H1 (cell line): Measurements from ENCODE around the gene PTPN9. TPM values are rescaled to one million over a fixed set of nuclear protein-coding genes. Genes with fewer than 3 reads are reported as not detected.

Source experiments
- CTCF ChIA-PET: fragments of 300-600 bp; sonication (Branson Sonifier 250); formaldehyde crosslinking; loops from one replicate; lab custom pipeline; 2021; ENCODE audit not compliant: partially characterized antibody; lab: Charles Lee
- POLR2A ChIA-PET: fragments of 300-600 bp; sonication (Branson Sonifier 250); formaldehyde crosslinking; loops from one replicate; lab custom pipeline; 2021; ENCODE audit warnings: inconsistent platforms; ENCODE audit not compliant: partially characterized antibody; lab: Charles Lee
- DNase-seq, 2 experiments: peaks; one replicate each; pipeline versions ENCODE4 v3.0.0 to v3.0.0-alpha.2; 2010 to 2022; ENCODE audit warnings: low spot score in 2 of 2, low read depth in 1 of 2, mixed read lengths in 1 of 2
- FAIRE-seq: peaks from 2 replicates; lab custom pipeline; 2011; peaks lifted over from hg19 to GRCh38; lab: Jason Lieb, UNC
- H2AFZ ChIP-seq: 2 replicates; pipeline ENCODE4 v1.8.1; 2012; ENCODE audit warnings: low read length, inconsistent platforms
- H2AK5ac ChIP-seq: 2 replicates; pipeline ENCODE4 v1.6.1; 2013; ENCODE audit warnings: low read depth, low read length
- H2BK120ac ChIP-seq: replicated peaks from 2 replicates; pipeline ENCODE3; 2013; ENCODE audit warnings: low read depth, low read length, inconsistent platforms
- H2BK12ac ChIP-seq: 2 replicates; pipeline ENCODE4 v1.6.1; 2013; ENCODE audit warnings: low read depth, low read length
- H2BK15ac ChIP-seq: 2 replicates; pipeline ENCODE4 v1.6.1; 2013; ENCODE audit warnings: low read length
- H2BK20ac ChIP-seq: 2 replicates; pipeline ENCODE4 v1.6.1; 2013; ENCODE audit warnings: low read length
- H2BK5ac ChIP-seq: 2 replicates; pipeline ENCODE4 v1.6.1; 2013; ENCODE audit warnings: low read depth, low read length
- H3K14ac ChIP-seq: 2 replicates; pipeline ENCODE4 v1.6.1; 2013; ENCODE audit warnings: inconsistent platforms; ENCODE audit not compliant: insufficient read length
- H3K18ac ChIP-seq: 2 replicates; pipeline ENCODE4 v1.6.1; 2013; ENCODE audit warnings: low read length; ENCODE audit errors: extremely low read depth
- H3K23ac ChIP-seq: 2 replicates; pipeline ENCODE4 v1.6.1; 2013; ENCODE audit warnings: inconsistent platforms; ENCODE audit not compliant: insufficient read length
- H3K23me2 ChIP-seq: 2 replicates; pipeline ENCODE4 v1.6.1; 2013; ENCODE audit warnings: low read depth, low read length
- H3K27ac ChIP-seq: 2 replicates; pipeline ENCODE4 v1.6.1; 2011; ENCODE audit warnings: low read depth, low read length, inconsistent platforms
- H3K27me3 ChIP-seq, 4 experiments: replicated peaks in 1 of 4; 1 replicate in 1 of 4; 2 replicates in 3 of 4; pipeline versions ENCODE4 v1.6.1 to v1.8.1; 2011 to 2013; ENCODE audit warnings: low read length in 3 of 4, mild to moderate bottlenecking in 3 of 4, inconsistent platforms in 2 of 4, mixed read lengths in 2 of 4, moderate library complexity in 1 of 4; ENCODE audit not compliant: control insufficient read depth in 3 of 4, insufficient read depth in 3 of 4; ENCODE audit errors: extremely low read depth in 1 of 4
- H3K36me3 ChIP-seq, 4 experiments: 2 replicates each; pipeline versions ENCODE4 v1.6.1 to v1.8.1; 2011 to 2013; ENCODE audit warnings: mild to moderate bottlenecking in 4 of 4, low read length in 3 of 4, moderate library complexity in 2 of 4, control low read depth in 1 of 4, inconsistent platforms in 1 of 4; ENCODE audit not compliant: insufficient read depth in 4 of 4, control insufficient read depth in 2 of 4
- H3K4ac ChIP-seq: replicated peaks from 2 replicates; pipeline ENCODE3; 2013; ENCODE audit warnings: low read length, low read depth, mixed read lengths, inconsistent platforms; ENCODE audit not compliant: insufficient read length
- H3K4me1 ChIP-seq, 4 experiments: replicated peaks in 1 of 4; 1 replicate in 1 of 4; 2 replicates in 3 of 4; pipeline versions ENCODE4 v1.6.1 to v1.8.1; 2011 to 2013; ENCODE audit warnings: low read length in 3 of 4, inconsistent platforms in 2 of 4, mixed read lengths in 1 of 4; ENCODE audit not compliant: insufficient read depth in 4 of 4, control insufficient read depth in 3 of 4
- H3K4me2 ChIP-seq, 2 experiments: 2 replicates each; pipeline versions ENCODE4 v1.6.1 to v1.8.1; 2011 to 2013; ENCODE audit warnings: low read depth in 2 of 2, low read length in 2 of 2, control low read depth in 1 of 2, inconsistent platforms in 1 of 2, mild to moderate bottlenecking in 1 of 2; ENCODE audit not compliant: insufficient read depth in 1 of 2
- H3K4me3 ChIP-seq, 4 experiments: fragments of 200-600, 300-600 bp in 1 of 4; sonication (generic), shearing (Covaris generic), sonication (Bioruptor Twin) in 1 of 4; 2 replicates each; pipeline versions ENCODE4 v1.5.1 to v1.8.1; 2011 to 2016; ENCODE audit warnings: low read length in 4 of 4, low read depth in 3 of 4, control low read depth in 2 of 4, inconsistent platforms in 2 of 4, mild to moderate bottlenecking in 2 of 4, mixed read lengths in 1 of 4, moderate library complexity in 1 of 4; ENCODE audit not compliant: insufficient read depth in 2 of 4; ENCODE audit errors: extremely low read depth in 1 of 4
- H3K56ac ChIP-seq: replicated peaks from 2 replicates; pipeline ENCODE3; 2013; ENCODE audit warnings: low read depth, mild to moderate bottlenecking, mixed read lengths, low read length, inconsistent platforms; ENCODE audit not compliant: insufficient read length
- H3K79me1 ChIP-seq: 2 replicates; pipeline ENCODE4 v1.6.1; 2013; ENCODE audit warnings: low read depth, low read length, control low read depth
- H3K79me2 ChIP-seq, 2 experiments: 2 replicates each; pipeline versions ENCODE4 v1.6.1 to v1.8.1; 2012 to 2013; ENCODE audit warnings: low read length in 2 of 2, mild to moderate bottlenecking in 2 of 2, inconsistent platforms in 1 of 2; ENCODE audit not compliant: insufficient read depth in 2 of 2, control insufficient read depth in 1 of 2
- H3K9ac ChIP-seq, 4 experiments: replicated peaks in 1 of 4; 1 replicate in 1 of 4; 2 replicates in 3 of 4; pipeline versions ENCODE4 v1.6.1 to v1.8.1; 2011 to 2013; ENCODE audit warnings: low read depth in 3 of 4, low read length in 3 of 4, control low read depth in 2 of 4, mild to moderate bottlenecking in 2 of 4, moderate library complexity in 2 of 4, inconsistent platforms in 1 of 4; ENCODE audit errors: extremely low read depth in 1 of 4
- H3K9me3 ChIP-seq, 2 experiments: 2 replicates each; pipeline versions ENCODE4 v1.6.1 to v1.8.1; 2012 to 2013; ENCODE audit warnings: mild to moderate bottlenecking in 2 of 2, moderate library complexity in 2 of 2, control low read depth in 1 of 2, inconsistent platforms in 1 of 2, low read depth in 1 of 2, low read length in 1 of 2, mixed read lengths in 1 of 2; ENCODE audit not compliant: insufficient read depth in 2 of 2
- H4K20me1 ChIP-seq, 2 experiments: replicated peaks in 1 of 2; 2 replicates each; pipeline versions ENCODE3 to v1.8.1; 2011 to 2013; ENCODE audit warnings: inconsistent platforms in 2 of 2, low read length in 2 of 2, mild to moderate bottlenecking in 1 of 2; ENCODE audit not compliant: insufficient read depth in 2 of 2, control insufficient read depth in 1 of 2
- H4K5ac ChIP-seq: 2 replicates; pipeline ENCODE4 v1.6.1; 2013; ENCODE audit warnings: low read length, low read depth, mixed read lengths, inconsistent platforms; ENCODE audit not compliant: insufficient read length
- H4K8ac ChIP-seq: 2 replicates; pipeline ENCODE4 v1.8.0; 2013; ENCODE audit warnings: mild to moderate bottlenecking, moderate library complexity, low read length, inconsistent platforms; ENCODE audit not compliant: insufficient read depth; ENCODE audit errors: extremely low read depth
- H4K91ac ChIP-seq: replicated peaks from 2 replicates; pipeline ENCODE3; 2013; ENCODE audit warnings: low read length, mixed read lengths, inconsistent platforms; ENCODE audit not compliant: insufficient read length
- EGR1 ChIP-seq: IDR thresholded peaks from 2 replicates; pipeline ENCODE4 v1.6.1; 2011; ENCODE audit warnings: low read depth, low read length, borderline replicate concordance
- EZH2 ChIP-seq: fragments of 200-600 bp; sonication (generic); IDR thresholded peaks from 2 replicates; pipeline ENCODE4 v1.7.1; 2012; ENCODE audit warnings: low read depth, mild to moderate bottlenecking, moderate library complexity, low read length, inconsistent platforms; ENCODE audit not compliant: severe bottlenecking
- GABPA ChIP-seq: IDR thresholded peaks from 2 replicates; pipeline ENCODE4 v1.6.1; 2011; ENCODE audit warnings: mild to moderate bottlenecking, low read length, moderate library complexity, borderline replicate concordance; ENCODE audit not compliant: insufficient read depth
- GTF2F1 ChIP-seq: IDR thresholded peaks from 2 replicates; pipeline ENCODE4 v1.6.1; 2012; ENCODE audit warnings: low read depth, low read length, improper control_type of control experiment, borderline replicate concordance
- POLR2A ChIP-seq, 2 experiments: IDR thresholded peaks; 1 replicate in 1 of 2; 2 replicates in 1 of 2; pipeline ENCODE4 v1.6.1; 2011; ENCODE audit warnings: low read depth in 2 of 2, low read length in 2 of 2, mild to moderate bottlenecking in 2 of 2; ENCODE audit errors: control extremely low read depth in 1 of 2
- POU5F1 ChIP-seq: IDR thresholded peaks from 2 replicates; pipeline ENCODE4 v1.6.1; 2011; ENCODE audit warnings: low read depth, mild to moderate bottlenecking, low read length, moderate library complexity
- RAD21 ChIP-seq, 2 experiments: IDR thresholded peaks in 1 of 2; conservative IDR thresholded peaks in 1 of 2; 2 replicates each; pipeline ENCODE4 v1.6.1; 2011; ENCODE audit warnings: low read depth in 2 of 2, low read length in 2 of 2, improper control_type of control experiment in 1 of 2, inconsistent platforms in 1 of 2, mild to moderate bottlenecking in 1 of 2, moderate library complexity in 1 of 2
- TAF1 ChIP-seq: IDR thresholded peaks from 2 replicates; pipeline ENCODE4 v1.6.1; 2011; ENCODE audit warnings: mild to moderate bottlenecking, low read depth, low read length
- WGBS, 2 experiments: shearing (Covaris generic) in 1 of 2; methylation state at CpG; one replicate each; pipeline versions ENCODE4 v1.1.6 to v1.1.7; 2013 to 2015; ENCODE audit warnings: low lambda C conversion rate in 2 of 2, mixed read lengths in 2 of 2, inconsistent platforms in 1 of 2, low coverage in 1 of 2, missing lambda C conversion rate in 1 of 2; ENCODE audit not compliant: insufficient replicate concordance in 2 of 2, insufficient coverage in 1 of 2, insufficient read length in 1 of 2; ENCODE audit errors: extremely low coverage in 1 of 2, missing lambda C conversion rate in 1 of 2; 5-methylcytosine and 5-hydroxymethylcytosine counted together
- polyA plus RNA-seq, 7 experiments: library from polyadenylated mRNA; depleted of rRNA in 3 of 7; stranded (reverse) in 5 of 7; unstranded in 2 of 7; fragments of >200 nt in 5 of 7; fragments of 200-250 nt in 2 of 7; gene quantifications; 1 replicate in 5 of 7; 2 replicates in 1 of 7; 4 replicates in 1 of 7; pipeline versions ENCODE4 v1.2.1 to v1.2.3, GENCODE V29; 2011 to 2013; ENCODE audit warnings: missing spikeins in 2 of 7, mixed read lengths in 2 of 7
- total RNA-seq: library from RNA; stranded (reverse); fragmentation: NEBNext Ultra II Directional; extraction: Animal tissue kit (Norgen Biotek cat#: 25700); gene quantifications from 2 replicates; pipeline ENCODE4 v1.2.1, GENCODE V29; 2021
- TF ChIP-seq, protein P1 (sequence below): IDR thresholded peaks from 2 replicates; pipeline ENCODE4 v1.6.1; 2012; ENCODE audit warnings: low read length, inconsistent platforms

PTPN9 gene
- total and polyA plus RNA-seq, 2 of the 8 experiments (the other 6 are each of a cell fraction or from before 2014, with no cell fraction given), result 46.6 to 57.4 TPM

DNA sequence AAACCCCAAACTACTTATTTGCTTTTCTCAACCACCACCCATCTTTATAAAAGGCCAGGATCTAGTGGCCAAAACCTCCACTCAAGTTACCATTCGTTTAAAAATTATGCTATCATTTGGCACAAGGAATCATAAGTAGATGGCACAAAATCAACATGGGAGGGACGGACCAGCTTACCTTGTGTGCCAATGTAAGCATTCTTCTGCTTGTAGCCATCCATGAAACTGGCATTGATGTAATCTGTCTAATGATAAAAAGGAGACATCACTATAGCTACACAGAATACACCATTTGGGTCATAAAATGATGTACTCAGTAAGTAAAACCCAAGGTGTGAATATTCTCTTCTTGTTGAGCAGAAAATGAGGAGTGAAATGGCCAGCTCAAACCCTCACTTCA lies 99.4 kb downstream of the PTPN9 start:
- CTCF ChIA-PET, result interaction anchor here (1.2 kb wide), 1 partner anchor 53 kb away, joined by 3 read pairs; no protein-coding TSS in a partner anchor
- H3K79me1 ChIP-seq, result no peaks in the 10 kb centered on the region
- no peaks in the 10 kb centered on the region for H4K20me1 ChIP-seq
- H2AK5ac ChIP-seq, result no peak overlapping the region
- no peak overlapping the region for H3K23ac ChIP-seq
- no peak overlapping the region for H3K4me3 ChIP-seq
- H3K27ac ChIP-seq, result no peak overlapping the region
- peaks cover 0 to 6% of the 10 kb centered on the region in 2 experiments; a peak in 2 of 4 replicates for H3K9me3 ChIP-seq
- H2BK12ac ChIP-seq, result no peak overlapping the region
- no peak overlapping the region for H2BK15ac ChIP-seq
- H2BK5ac ChIP-seq, result no peak overlapping the region
- no peaks in the 10 kb centered on the region for H3K79me2 ChIP-seq
- no peak overlapping the region for H3K18ac ChIP-seq
- H3K56ac ChIP-seq, result no peak overlapping the region
- H4K91ac ChIP-seq, result no peak overlapping the region
- no peak overlapping the region for H4K5ac ChIP-seq
- FAIRE-seq, result no peak
- no peaks in the 10 kb centered on the region for H3K23me2 ChIP-seq
- H3K36me3 ChIP-seq, result peaks cover 0 to 42% (median 22%) of the 10 kb centered on the region in 4 experiments; a peak in 7 of 8 replicates
- WGBS, 2 experiments, result 88% methylated on average over 2 of the region's 2 CpGs; no CpG with 5 or more reads in 1 of the 2 experiments
- no peak overlapping the region for H3K4ac ChIP-seq
- H3K14ac ChIP-seq, result no peak overlapping the region
- H3K9ac ChIP-seq, result no peak overlapping the region
- no peak overlapping the region for H3K4me2 ChIP-seq
- POLR2A ChIA-PET, result interaction anchor here (1.6 kb wide), 1 partner anchor 26 kb away, joined by 6 read pairs; no protein-coding TSS in a partner anchor
- H2BK120ac ChIP-seq, result no peak overlapping the region
- no peak overlapping the region for H2BK20ac ChIP-seq
- H3K4me1 ChIP-seq, result no peaks in the 10 kb centered on the region
- no peak overlapping the region for H4K8ac ChIP-seq
- no peak for DNase-seq
- no peaks in the 10 kb centered on the region for H3K27me3 ChIP-seq
- H2AFZ ChIP-seq, result no peak overlapping the region
- no peak for TF ChIP-seq EZH2
- TF ChIP-seq, protein P1, sequence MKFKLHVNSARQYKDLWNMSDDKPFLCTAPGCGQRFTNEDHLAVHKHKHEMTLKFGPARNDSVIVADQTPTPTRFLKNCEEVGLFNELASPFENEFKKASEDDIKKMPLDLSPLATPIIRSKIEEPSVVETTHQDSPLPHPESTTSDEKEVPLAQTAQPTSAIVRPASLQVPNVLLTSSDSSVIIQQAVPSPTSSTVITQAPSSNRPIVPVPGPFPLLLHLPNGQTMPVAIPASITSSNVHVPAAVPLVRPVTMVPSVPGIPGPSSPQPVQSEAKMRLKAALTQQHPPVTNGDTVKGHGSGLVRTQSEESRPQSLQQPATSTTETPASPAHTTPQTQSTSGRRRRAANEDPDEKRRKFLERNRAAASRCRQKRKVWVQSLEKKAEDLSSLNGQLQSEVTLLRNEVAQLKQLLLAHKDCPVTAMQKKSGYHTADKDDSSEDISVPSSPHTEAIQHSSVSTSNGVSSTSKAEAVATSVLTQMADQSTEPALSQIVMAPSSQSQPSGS, result no peak
- TF ChIP-seq TAF1, result no peak
- TF ChIP-seq POLR2A (IDR thresholded peaks at IDR 0.05; ENCODE audit: control extremely low read depth in 1 of 2, low read depth in 2 of 2, low read length in 2 of 2), result no peak
- TF ChIP-seq GTF2F1, result no peak
- no peak for TF ChIP-seq GABPA
- no peak for TF ChIP-seq POU5F1
- no peak for TF ChIP-seq EGR1
- no peak for TF ChIP-seq RAD21 (IDR thresholded peaks at IDR 0.05 in 1 of 2, conservative IDR thresholded peaks at IDR 0.05 in 1 of 2; ENCODE audit: low read depth in 2 of 2, low read length in 2 of 2)
